GM19328 (cell line): Measurements from ENCODE around the gene COQ5.

ENCODE experiments used
- ATAC-seq: cut with Tn5 transposase; IDR thresholded peaks from one replicate; pipeline ENCODE4 v1.9.1; 2021; ENCODE audit warnings: mild to moderate bottlenecking, moderate library complexity; ENCODE audit not compliant: unreplicated experiment

Gene COQ5

GRCh38 chr12:120485961-120486881 is 42.7 kb downstream of the COQ5 start:
- no peak for ATAC-seq

DNA sequence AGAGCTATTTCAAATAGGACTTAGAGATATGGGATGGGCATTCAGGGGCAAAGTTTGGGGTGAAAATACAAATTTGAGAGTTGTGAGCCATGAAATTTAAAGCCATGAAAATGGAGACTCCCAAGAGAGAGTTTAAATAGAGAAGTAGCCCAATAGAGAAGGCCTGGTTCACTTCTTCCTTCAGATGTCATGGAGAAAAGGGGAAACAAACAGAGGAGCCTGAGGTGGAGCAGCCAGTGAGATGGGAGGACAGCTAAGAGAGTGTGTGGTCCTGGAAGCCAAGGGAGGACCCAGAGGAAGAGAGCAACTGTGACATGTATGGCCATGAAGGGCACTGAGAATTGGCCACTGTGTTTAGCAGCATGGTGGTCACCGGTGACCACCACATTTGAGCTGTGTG is 45.3 kb downstream of the COQ5 start:
- no peak for ATAC-seq

- no peak for ATAC-seq
Observed at GRCh38 chr12:120481022-120481767, 47.8 kb downstream of the COQ5 start.

DNA sequence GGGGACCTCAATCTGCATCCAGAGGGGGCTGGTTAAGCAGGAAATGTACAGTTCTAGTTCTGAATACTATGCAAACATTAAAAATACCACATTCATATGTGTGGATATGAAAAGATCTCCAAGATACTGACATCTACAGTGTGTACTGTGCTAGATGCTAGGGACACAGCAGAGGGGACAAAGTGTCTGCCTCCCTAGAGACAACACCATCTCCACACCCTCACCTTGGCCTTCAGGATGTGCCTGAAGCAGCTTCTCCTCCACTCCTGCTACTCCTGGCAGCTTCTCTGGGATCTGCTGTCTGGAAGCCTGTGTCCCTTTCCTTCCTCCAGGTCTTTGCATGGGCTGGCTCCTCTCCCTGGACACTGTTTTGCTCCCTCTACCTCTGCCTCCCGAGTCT is 48.7 kb downstream of the COQ5 start:
- ATAC-seq: no peak

DNA sequence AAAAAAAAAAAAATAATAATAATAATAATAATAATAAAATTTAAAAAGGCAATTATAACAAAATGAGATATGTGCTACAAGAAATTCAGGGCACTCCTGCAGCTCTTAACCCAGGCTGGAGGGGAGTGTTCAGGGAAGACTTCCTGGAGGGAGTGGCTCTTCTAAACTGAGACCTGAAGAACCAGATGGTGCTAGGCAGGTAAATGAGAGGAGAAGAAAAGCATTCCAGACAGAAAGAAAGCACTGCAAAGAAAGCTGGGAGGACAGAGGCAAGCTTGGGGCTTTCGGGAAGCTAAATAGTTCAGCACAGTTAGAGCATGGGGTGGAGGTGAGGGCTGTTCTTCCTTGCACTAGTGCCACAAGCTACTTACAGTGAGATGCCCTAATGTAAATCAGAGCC is 49.5 kb downstream of the COQ5 start:
- ATAC-seq: no peak

GRCh38 chr12:120475643-120476042 is 53.3 kb downstream of the COQ5 start:
- no peak for ATAC-seq

GRCh38 chr12:120474616-120474960 is 54.4 kb downstream of the COQ5 start:
- ATAC-seq: no peak

- ATAC-seq: no peak
Observed at GRCh38 chr12:120473807-120474615, 54.9 kb downstream of the COQ5 start.

DNA sequence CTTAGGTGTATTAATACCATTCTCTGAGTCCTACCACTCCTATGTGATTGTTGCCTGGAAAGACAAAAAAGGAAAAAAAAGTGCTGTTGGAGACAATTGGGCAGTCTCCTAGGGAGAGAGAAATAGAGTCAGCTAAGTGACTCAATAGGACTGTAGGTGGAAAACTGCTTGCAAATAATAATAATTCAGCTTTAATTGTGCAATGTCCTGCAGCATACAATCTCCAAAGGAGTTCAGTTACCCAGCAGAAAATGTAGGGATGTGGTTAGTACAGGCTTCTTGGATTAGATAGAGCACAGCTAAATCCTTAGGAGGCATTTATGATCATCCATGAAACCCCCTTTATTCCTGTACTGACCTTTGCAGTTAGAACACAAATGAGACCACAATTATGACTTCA is 56.4 kb downstream of the COQ5 start:
- ATAC-seq: no peak

- peak; percentile 17 for ATAC-seq
Observed at GRCh38 chr12:120470150-120470784, 58.7 kb downstream of the COQ5 start.

GRCh38 chr12:120469450-120470149 is 59.4 kb downstream of the COQ5 start, which contains the start of gene SRSF9:
SRSF9 (minus strand) TSS chr12:120469748; CDS start chr12:120469609, 139 bp downstream.
- peak; percentile 75 for ATAC-seq

GRCh38 chr12:120468821-120469449 is 60.0 kb downstream of the COQ5 start:
- no peak for ATAC-seq

DNA sequence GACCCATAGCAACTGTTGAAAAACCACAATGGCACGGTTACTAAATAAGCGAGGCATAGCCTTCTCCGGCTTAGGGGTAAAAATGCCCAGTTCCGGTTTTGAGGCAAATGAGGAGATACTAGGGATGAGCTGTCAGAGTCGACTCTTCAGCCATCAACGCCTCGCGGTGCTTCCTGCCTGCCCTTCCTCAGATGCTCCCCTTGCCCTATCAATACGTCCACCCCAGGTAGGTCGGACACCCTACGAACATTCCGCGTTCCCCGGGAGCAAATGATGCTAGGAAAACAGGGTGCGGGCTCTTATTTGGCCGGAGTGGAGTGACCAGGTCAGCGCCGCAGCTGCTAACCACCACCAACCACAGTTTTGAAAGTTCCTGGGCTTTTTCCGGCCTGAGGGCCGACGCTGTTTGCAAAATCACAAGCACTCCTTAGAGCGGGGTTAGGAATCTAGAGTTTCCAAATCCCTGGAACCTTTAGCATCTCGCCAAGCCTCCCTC is 60.6 kb downstream of the COQ5 start:
- no peak for ATAC-seq

DNA sequence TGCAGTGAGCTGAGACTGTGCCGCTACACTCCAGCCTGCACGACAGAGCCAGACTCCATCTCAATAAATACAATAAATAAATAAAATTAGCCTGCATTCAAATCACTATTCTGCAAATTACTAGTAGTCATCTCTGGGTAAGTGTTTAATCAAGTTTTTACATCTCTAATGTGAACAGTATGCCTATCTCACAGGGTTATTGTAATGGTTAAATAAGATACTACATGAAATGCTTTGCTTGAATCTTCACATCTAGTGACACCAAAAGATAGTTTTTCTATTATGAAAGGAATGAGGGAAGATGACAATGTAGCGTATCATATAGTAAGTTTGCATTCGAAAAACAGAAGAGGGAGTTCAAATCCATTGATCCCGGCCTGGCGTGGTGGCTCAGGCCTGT is 61.5 kb downstream of the COQ5 start:
- no peak for ATAC-seq

DNA sequence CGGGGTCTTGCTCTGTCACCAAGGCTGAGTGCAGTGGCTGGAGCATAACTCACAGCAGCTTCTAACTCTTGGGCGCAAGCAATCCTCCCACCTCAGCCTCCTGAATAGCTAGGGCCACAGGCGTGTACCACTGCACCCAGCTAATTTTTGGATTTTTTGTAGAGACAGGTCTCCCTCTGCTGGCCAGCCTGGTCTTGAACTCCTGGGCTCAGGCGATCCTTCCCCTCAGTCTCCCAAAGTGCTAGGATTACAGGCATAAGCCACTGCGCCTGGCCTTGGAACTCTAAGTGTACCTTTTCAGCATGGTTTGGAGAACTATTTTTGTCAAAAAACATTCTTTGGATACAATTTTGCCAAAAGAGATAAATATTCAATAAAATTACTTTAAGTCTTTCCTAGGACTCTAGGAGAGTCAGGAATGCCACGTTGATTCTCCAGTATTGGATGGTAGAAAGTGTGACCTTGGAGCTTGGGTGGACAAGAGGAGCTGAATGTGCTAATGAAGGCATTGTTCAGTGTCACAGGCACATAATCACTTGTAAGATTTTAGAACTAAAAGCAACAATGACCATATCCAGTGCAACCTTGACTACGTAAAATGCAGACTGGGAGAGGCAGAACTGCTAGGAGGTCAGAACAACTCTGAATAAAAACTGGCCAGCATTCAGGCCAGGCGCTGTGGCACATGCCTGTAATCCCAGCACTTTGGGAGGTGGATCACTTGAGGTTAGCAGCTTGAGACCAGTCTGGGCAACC is 62.2 kb downstream of the COQ5 start:
- ATAC-seq: no peak

GRCh38 chr12:120465756-120466155 is 63.2 kb downstream of the COQ5 start:
- ATAC-seq: no peak

DNA sequence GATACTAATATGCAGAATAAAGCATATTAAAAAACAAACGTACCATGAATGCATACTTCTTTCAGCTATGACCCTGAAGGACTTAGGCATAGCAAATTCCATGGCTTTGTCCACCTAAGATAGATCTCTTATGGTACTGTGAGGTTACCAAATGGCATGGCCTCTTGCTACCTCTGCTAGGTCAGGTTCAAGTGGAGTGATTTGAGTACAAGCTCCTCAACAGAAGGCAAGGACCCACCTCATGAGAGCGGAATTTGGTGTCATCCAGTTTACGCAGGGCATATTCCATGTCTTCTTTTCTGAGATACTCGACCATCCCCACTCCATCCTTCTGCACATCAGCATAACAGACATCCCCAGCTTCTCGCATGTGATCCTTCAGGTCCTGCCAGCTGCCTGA is 65.2 kb downstream of the COQ5 start:
- no peak for ATAC-seq

GRCh38 chr12:120462099-120462640 is 66.8 kb downstream of the COQ5 start:
- no peak for ATAC-seq

DNA sequence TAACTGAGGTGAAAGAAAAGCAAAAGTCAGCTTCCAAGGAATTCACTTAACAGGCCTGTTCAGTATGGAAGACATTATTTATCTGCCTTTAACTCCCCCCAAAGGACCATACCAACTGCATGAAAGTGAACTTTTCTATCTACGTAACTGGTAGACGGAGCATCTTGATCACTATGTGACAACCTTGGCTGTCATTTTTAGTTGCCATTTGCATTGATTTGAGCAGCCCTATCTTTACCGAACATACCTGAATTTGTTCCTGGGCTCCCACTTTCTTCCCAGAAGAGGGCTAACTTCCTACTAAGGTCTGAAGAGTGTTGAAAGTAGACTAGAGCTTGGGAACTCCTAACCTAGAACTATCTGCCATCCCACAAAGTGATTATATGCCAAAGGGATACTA is 68.8 kb downstream of the COQ5 start:
- no peak for ATAC-seq
